GM03348 (cell line): ENCODE data around the gene TTI1.

Experiments used
- DNase-seq: peaks from one replicate; pipeline ENCODE4 v3.0.0; 2012; ENCODE audit warnings: low spot score

TTI1 gene

GRCh38 chr20:37987602-37988290 lies 45.5 kb downstream of the TTI1 start:
- no peak for DNase-seq

GRCh38 chr20:37986873-37987601 lies 46.2 kb downstream of the TTI1 start:
- DNase-seq = peak; percentile 72

- DNase-seq = no peak
Measured at GRCh38 chr20:37986044-37986858, 47.0 kb downstream of the TTI1 start.

GRCh38 chr20:37984018-37984785 lies 49.1 kb downstream of the TTI1 start:
- no peak for DNase-seq

- no peak for DNase-seq
Measured at GRCh38 chr20:37983286-37983685, 50.0 kb downstream of the TTI1 start.

- no peak for DNase-seq
Measured at GRCh38 chr20:37981568-37981967, 51.7 kb downstream of the TTI1 start.

GRCh38 chr20:37980876-37981275 lies 52.4 kb downstream of the TTI1 start:
- DNase-seq = no peak

- DNase-seq = no peak
Measured at GRCh38 chr20:37980383-37980782, 52.9 kb downstream of the TTI1 start.

- DNase-seq = no peak
Measured at GRCh38 chr20:37979021-37979985, 54.0 kb downstream of the TTI1 start.

- no peak for DNase-seq
Measured at GRCh38 chr20:37977786-37978185, 55.5 kb downstream of the TTI1 start.

- no peak for DNase-seq
Measured at GRCh38 chr20:37977338-37977737, 55.9 kb downstream of the TTI1 start.

- no peak for DNase-seq
Measured at GRCh38 chr20:37976887-37977286, 56.4 kb downstream of the TTI1 start.

GRCh38 chr20:37973059-37973910 lies 60.0 kb downstream of the TTI1 start:
- no peak for DNase-seq

- DNase-seq = no peak
Measured at GRCh38 chr20:37972256-37973058, 60.8 kb downstream of the TTI1 start.

- DNase-seq = no peak
Measured at GRCh38 chr20:37971561-37972127, 61.6 kb downstream of the TTI1 start.

- no peak for DNase-seq
Measured at GRCh38 chr20:37970856-37971245, 62.4 kb downstream of the TTI1 start.

GRCh38 chr20:37969949-37970855 lies 63.1 kb downstream of the TTI1 start:
- peak; percentile 43 for DNase-seq
